Testis (tissue), 3 donors: ENCODE measurements around the gene CLCN1. TPM values are rescaled to one million over a fixed set of nuclear protein-coding genes. Genes with fewer than 3 reads are reported as not detected.

ENCODE experiments used
- DNase-seq: peaks from one replicate; pipeline ENCODE4 v3.0.0-alpha.2; 2019
- H3K27ac ChIP-seq, 2 donors: fragments of 200-600 bp; sonication (generic); one replicate each; pipeline ENCODE4 v1.5.1; 2019
- H3K27me3 ChIP-seq: fragments of 200-600 bp; sonication (generic); one replicate; pipeline ENCODE4 v1.5.1; 2019
- H3K36me3 ChIP-seq: fragments of 200-600 bp; sonication (generic); one replicate; pipeline ENCODE4 v1.5.1; 2017; ENCODE audit warnings: low read depth; ENCODE audit errors: missing control alignments
- H3K4me1 ChIP-seq: fragments of 200-600 bp; sonication (generic); one replicate; pipeline ENCODE4 v1.5.1; 2019
- H3K4me3 ChIP-seq, 2 donors: fragments of 200-600 bp; sonication (generic); one replicate each; pipeline ENCODE4 v1.5.1; 2017 to 2019
- H3K9me3 ChIP-seq: fragments of 200-600 bp; sonication (generic); one replicate; pipeline ENCODE4 v1.5.1; 2017
- POLR2A ChIP-seq: fragments of 450-650 bp; IDR thresholded peaks from one replicate; pipeline ENCODE4 v1.6.1; 2017; ENCODE audit warnings: antibody characterized with exemption, mild to moderate bottlenecking, moderate library complexity
- WGBS, 2 donors: methylation state at CpG; one replicate each; pipeline ENCODE4 v1.1.5; 2018; 5-methylcytosine and 5-hydroxymethylcytosine counted together
- intact Hi-C: fragments of 100-400 bp; cut with DNase I; formaldehyde crosslinking; loops from one replicate; pipeline ENCODE4 v1.15.1; 2023; ENCODE audit warnings: low total_unique reads
- polyA plus RNA-seq: library from polyadenylated mRNA; stranded (reverse); fragments of 350-450 nt; fragmentation: Illumina TruSeq; extraction: RNeasy Lipid Tissue Mini Kit (QIAGEN cat#74804); gene quantifications from one replicate; pipeline ENCODE4 v1.2.3, GENCODE V29; 2014; ENCODE audit warnings: low read depth, low replicate concordance; ENCODE audit not compliant: insufficient read depth
- total RNA-seq, 2 donors: library from RNA; depleted of rRNA; stranded (reverse); fragments of >200 nt; gene quantifications; one replicate each; pipeline ENCODE4 v1.2.3, GENCODE V29; 2016
- TF ChIP-seq, protein P1 (sequence below), 3 experiments: fragments of 450-650 bp in 2 of 3; fragments of 200-600 bp in 1 of 3; sonication (generic) in 1 of 3; IDR thresholded peaks; one replicate each; pipeline ENCODE4 v1.5.1; 2016 to 2019; ENCODE audit warnings: antibody characterized with exemption in 3 of 3, mild to moderate bottlenecking in 2 of 3, moderate library complexity in 1 of 3

CLCN1 gene
- total and polyA plus RNA-seq, 3 donors from 2014 or later = 1.1 to 2.7 (median 1.4) TPM

DNA sequence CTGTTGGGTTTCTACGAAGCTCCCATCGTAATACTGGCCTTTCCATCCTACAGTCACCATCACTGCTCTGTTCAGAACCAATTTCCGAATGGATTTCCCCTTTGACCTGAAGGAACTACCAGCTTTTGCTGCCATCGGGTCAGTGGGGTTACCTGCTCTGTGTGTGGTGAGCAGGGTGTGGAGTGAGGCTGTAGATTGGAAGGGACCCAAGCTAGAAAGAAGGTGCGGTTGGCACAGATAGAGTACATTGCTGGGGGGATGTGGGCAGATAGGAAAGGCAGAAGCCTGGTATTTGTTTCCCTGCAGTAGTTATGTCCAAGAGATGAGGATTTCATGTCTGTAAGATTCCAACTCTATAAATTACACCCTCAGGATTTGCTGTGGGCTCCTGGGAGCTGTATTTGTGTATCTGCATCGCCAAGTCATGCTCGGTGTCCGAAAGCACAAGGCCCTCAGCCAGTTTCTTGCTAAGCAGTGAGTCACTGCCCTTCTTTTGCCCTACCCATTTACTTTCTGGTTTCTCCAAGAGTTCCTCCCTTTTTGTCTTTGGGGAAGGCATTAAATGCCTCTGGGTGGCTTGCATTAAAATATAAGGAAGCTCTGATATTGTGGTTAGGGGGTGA, 15.4 kb downstream of the CLCN1 start:
- Histone ChIP-seq H3K27ac (no peak overlapping the region), H3K4me1 (no peaks in the 10 kb centered on the region), H3K9me3 (no peaks in the 10 kb centered on the region), H3K27me3 (no peaks in the 10 kb centered on the region), H3K4me3 (no peak overlapping the region), H3K36me3 (no peaks in the 10 kb centered on the region)
- TF ChIP-seq, protein P1, sequence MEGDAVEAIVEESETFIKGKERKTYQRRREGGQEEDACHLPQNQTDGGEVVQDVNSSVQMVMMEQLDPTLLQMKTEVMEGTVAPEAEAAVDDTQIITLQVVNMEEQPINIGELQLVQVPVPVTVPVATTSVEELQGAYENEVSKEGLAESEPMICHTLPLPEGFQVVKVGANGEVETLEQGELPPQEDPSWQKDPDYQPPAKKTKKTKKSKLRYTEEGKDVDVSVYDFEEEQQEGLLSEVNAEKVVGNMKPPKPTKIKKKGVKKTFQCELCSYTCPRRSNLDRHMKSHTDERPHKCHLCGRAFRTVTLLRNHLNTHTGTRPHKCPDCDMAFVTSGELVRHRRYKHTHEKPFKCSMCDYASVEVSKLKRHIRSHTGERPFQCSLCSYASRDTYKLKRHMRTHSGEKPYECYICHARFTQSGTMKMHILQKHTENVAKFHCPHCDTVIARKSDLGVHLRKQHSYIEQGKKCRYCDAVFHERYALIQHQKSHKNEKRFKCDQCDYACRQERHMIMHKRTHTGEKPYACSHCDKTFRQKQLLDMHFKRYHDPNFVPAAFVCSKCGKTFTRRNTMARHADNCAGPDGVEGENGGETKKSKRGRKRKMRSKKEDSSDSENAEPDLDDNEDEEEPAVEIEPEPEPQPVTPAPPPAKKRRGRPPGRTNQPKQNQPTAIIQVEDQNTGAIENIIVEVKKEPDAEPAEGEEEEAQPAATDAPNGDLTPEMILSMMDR (IDR thresholded peaks at IDR 0.05) = no peak
- WGBS, 2 donors = 88 to 89% methylated on average over 8 of the region's 8 CpGs
- intact Hi-C loops = no loop called here
- no peak for DNase-seq

GRCh38 chr7:143334244-143334643, 18.3 kb downstream of the CLCN1 start:
- WGBS, 2 donors = 44 to 55% methylated on average over 1 of the region's 1 CpG
- H3K27me3 ChIP-seq = no peaks in the 10 kb centered on the region
- H3K27ac ChIP-seq = no peak overlapping the region
- H3K9me3 ChIP-seq = no peaks in the 10 kb centered on the region
- intact Hi-C loops = no loop called here
- H3K4me1 ChIP-seq = no peaks in the 10 kb centered on the region
- no peaks in the 10 kb centered on the region for H3K36me3 ChIP-seq
- no peak for TF ChIP-seq POLR2A
- TF ChIP-seq, protein P1 (IDR thresholded peaks at IDR 0.05) = no peak
- H3K4me3 ChIP-seq = no peak overlapping the region
- DNase-seq = no peak

DNA sequence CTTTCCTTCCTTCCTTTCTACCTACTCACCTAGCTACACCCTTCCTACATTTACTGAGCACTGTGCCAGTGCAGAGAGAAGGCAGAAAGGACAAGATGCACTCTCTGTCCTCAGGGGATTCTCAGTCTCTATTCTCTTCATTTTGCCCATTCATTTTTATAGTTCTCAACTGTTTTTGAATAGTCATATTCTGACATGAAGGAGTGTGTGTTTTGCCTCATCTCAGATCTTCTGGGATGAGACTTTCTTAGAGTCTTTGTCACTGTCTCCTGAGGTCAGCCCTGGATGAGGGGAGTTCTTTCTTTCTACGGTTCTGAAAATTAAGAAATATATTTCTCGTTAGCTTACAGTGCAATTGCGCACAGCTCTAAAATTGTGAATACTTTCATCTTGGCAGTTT, 21.3 kb downstream of the CLCN1 start:
- 76 to 89% methylated on average over 3 of the region's 3 CpGs for WGBS, 2 donors
- intact Hi-C loops = no loop called here
- H3K27ac ChIP-seq = no peak overlapping the region
- H3K9me3 ChIP-seq = no peaks in the 10 kb centered on the region
- H3K36me3 ChIP-seq = no peaks in the 10 kb centered on the region
- H3K27me3 ChIP-seq = no peaks in the 10 kb centered on the region
- TF ChIP-seq POLR2A = no peak
- TF ChIP-seq, protein P1 (IDR thresholded peaks at IDR 0.05) = no peak
- DNase-seq = no peak
- no peaks in the 10 kb centered on the region for H3K4me1 ChIP-seq
- H3K4me3 ChIP-seq = no peak overlapping the region

- H3K4me3 ChIP-seq = no peak overlapping the region
- TF ChIP-seq, protein P1 (IDR thresholded peaks at IDR 0.05) = no peak
- TF ChIP-seq POLR2A = no peak
- 91 to 96% methylated on average over 6 to 8 of the region's 8 CpGs for WGBS, 2 donors
- H3K9me3 ChIP-seq = no peaks in the 10 kb centered on the region
- no peak for DNase-seq
- no peaks in the 10 kb centered on the region for H3K36me3 ChIP-seq
- no peaks in the 10 kb centered on the region for H3K27me3 ChIP-seq
- intact Hi-C loops = no loop called here
- no peaks in the 10 kb centered on the region for H3K4me1 ChIP-seq
- no peak overlapping the region for H3K27ac ChIP-seq
Measured at GRCh38 chr7:143341842-143342241, 25.9 kb downstream of the CLCN1 start.

DNA sequence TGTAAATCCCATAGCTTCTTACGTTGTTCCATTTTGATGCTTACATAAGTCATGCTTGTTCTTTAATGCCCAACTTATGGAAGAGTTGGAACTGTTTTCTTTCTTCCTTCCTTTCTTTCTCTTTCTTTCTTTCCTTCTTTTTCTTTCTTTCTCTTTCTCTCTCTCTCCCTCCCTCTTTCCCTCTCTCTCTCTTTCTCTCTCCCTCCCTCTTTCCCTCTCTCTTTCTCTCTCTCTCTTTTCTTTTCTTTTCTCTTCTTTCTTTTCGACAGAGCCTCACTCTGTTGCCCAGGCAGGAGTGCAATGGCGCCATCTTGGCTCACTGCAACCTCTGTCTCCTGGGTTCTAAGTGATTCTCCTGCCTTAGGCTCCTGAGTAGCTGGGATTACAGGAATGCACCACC, 27.7 kb downstream of the CLCN1 start:
- intact Hi-C loops = no loop called here
- Histone ChIP-seq H3K9me3 (no peaks in the 10 kb centered on the region), H3K4me3 (no peak overlapping the region), H3K27ac (no peak overlapping the region), H3K36me3 (no peaks in the 10 kb centered on the region), H3K4me1 (no peaks in the 10 kb centered on the region), H3K27me3 (no peaks in the 10 kb centered on the region)
- TF ChIP-seq, protein P1 (IDR thresholded peaks at IDR 0.05) = no peak
- no peak for TF ChIP-seq POLR2A
- DNase-seq = no peak
- WGBS, 2 donors = 61 to 90% methylated on average over 3 of the region's 3 CpGs
